Upper lobe of right lung (tissue), 1 donor: ENCODE data around the gene ADCK2. TPM values are rescaled to one million over a fixed set of nuclear protein-coding genes. Genes with fewer than 3 reads are reported as not detected.
A peak's percentile ranks its signal among the peaks of the same experiment; 100 is the strongest.
"Not testable (repeated sequence)": the region's sequence is repeated elsewhere in the genome, so short reads cannot be mapped to it uniquely, and the experiment has no call there.

Experiments
- ATAC-seq: fragments of 200-7000 bp; cut with Tn5 transposase; one replicate; pipeline ENCODE4 v1.9.1; 2020; ENCODE audit warnings: mild to moderate bottlenecking, moderate library complexity
- DNase-seq: peaks from one replicate; pipeline ENCODE4 v3.0.0-alpha.2; 2020
- H3K27ac ChIP-seq: fragments of 200-600 bp; one replicate; pipeline ENCODE4 v1.8.0; 2022
- H3K27me3 ChIP-seq: fragments of 200-600 bp; one replicate; pipeline ENCODE4 v1.8.0; 2022; ENCODE audit warnings: mild to moderate bottlenecking
- H3K36me3 ChIP-seq: fragments of 200-600 bp; one replicate; pipeline ENCODE4 v1.8.0; 2022
- H3K4me1 ChIP-seq: fragments of 200-600 bp; one replicate; pipeline ENCODE4 v1.8.0; 2022
- H3K4me3 ChIP-seq: fragments of 200-600 bp; one replicate; pipeline ENCODE4 v1.8.0; 2022; ENCODE audit warnings: mild to moderate bottlenecking
- H3K9me3 ChIP-seq: fragments of 200-600 bp; one replicate; pipeline ENCODE4 v1.8.0; 2022
- intact Hi-C: fragments of 100-400 bp; cut with DNase I; formaldehyde crosslinking; loops from one replicate; pipeline ENCODE4 v1.11.0; 2022
- total RNA-seq: library from RNA; stranded (reverse); fragmentation: NEBNext Ultra II Directional; extraction: Animal tissue kit (Norgen Biotek cat#: 25700); gene quantifications from one replicate; pipeline ENCODE4 v1.2.1, GENCODE V29; 2021
- TF ChIP-seq, protein P1 (sequence below): fragments of 200-600 bp; IDR thresholded peaks from one replicate; pipeline ENCODE4 v1.8.0; 2022; ENCODE audit warnings: antibody characterized with exemption
- donor health status: DM: no; HTN: yes; CAD: no; lungs with severe emphysema.

The ADCK2 gene
- total RNA-seq, 1 donor from 2014 or later = 18.2 TPM

DNA sequence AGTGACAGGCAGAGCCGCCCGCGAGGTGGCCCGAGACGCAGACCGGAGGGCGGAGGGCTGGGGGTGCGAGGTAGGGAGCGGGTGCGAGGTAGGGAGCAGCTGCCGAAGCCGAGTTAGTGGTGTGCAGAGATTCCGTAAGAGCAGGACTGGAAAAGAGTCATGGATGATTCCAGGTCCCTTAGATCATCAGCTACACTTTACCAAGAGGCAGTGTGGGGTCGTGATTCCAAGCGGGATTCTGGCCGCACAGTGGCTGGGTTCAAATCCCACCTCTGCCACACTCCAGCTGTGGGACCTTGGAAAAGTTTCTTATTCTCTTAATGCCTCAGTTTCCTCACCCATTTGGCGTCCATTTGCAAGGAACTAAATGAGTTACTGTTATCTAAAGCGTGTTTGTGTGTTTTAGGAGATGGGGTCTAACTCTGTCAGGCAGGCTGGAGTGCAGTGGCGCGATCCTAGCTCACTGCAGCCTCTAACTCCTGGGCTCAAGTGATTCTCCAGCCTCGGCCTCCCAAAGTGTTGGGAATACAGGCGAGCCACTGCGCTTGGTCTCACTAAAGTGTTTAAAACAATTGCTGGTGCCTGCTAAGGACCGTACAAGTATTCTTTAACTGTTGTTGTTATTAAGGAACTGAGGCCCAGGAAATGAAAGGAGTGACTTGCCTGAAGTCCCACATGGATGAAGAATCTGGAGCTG lies 24.9 kb downstream of the ADCK2 start:
- Histone ChIP-seq H3K36me3 (peaks cover under 1% of the 10 kb centered on the region), H3K27ac (peak overlapping the region; percentile 91), H3K27me3 (no peaks in the 10 kb centered on the region), H3K4me1 (peaks cover 16% of the 10 kb centered on the region), H3K9me3 (no peaks in the 10 kb centered on the region), H3K4me3 (peak overlapping the region; percentile 73)
- no peak for DNase-seq
- ATAC-seq = no peak
- intact Hi-C loops = no loop called here
- TF ChIP-seq, protein P1, sequence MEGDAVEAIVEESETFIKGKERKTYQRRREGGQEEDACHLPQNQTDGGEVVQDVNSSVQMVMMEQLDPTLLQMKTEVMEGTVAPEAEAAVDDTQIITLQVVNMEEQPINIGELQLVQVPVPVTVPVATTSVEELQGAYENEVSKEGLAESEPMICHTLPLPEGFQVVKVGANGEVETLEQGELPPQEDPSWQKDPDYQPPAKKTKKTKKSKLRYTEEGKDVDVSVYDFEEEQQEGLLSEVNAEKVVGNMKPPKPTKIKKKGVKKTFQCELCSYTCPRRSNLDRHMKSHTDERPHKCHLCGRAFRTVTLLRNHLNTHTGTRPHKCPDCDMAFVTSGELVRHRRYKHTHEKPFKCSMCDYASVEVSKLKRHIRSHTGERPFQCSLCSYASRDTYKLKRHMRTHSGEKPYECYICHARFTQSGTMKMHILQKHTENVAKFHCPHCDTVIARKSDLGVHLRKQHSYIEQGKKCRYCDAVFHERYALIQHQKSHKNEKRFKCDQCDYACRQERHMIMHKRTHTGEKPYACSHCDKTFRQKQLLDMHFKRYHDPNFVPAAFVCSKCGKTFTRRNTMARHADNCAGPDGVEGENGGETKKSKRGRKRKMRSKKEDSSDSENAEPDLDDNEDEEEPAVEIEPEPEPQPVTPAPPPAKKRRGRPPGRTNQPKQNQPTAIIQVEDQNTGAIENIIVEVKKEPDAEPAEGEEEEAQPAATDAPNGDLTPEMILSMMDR = no peak

DNA sequence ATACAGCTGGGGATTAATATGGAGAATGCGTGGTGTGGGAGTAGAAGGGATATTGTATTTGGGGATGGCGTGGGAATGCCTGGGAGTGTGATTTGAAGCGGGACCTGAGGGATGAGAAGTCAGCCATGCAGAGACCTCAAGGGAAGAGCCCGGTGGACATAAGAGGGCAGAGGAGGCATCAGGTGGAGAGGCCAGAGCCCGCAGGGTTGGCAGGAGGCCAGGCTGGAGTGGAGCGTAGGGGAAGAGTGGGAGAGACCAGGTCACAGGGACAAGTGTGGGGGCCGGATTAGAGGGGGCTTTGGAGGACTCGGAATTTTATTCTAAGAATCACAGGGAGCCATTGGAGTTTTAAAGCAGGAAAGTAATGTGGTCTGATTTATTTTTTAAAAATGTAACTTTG lies 25.7 kb downstream of the ADCK2 start:
- intact Hi-C loops = no loop called here
- TF ChIP-seq, protein P1 = no peak
- Histone ChIP-seq H3K4me1 (peaks cover 16% of the 10 kb centered on the region), H3K4me3 (no peak overlapping the region), H3K9me3 (no peaks in the 10 kb centered on the region), H3K36me3 (peaks cover 5% of the 10 kb centered on the region), H3K27ac (no peak overlapping the region), H3K27me3 (no peaks in the 10 kb centered on the region)
- no peak for ATAC-seq
- DNase-seq = no peak

DNA sequence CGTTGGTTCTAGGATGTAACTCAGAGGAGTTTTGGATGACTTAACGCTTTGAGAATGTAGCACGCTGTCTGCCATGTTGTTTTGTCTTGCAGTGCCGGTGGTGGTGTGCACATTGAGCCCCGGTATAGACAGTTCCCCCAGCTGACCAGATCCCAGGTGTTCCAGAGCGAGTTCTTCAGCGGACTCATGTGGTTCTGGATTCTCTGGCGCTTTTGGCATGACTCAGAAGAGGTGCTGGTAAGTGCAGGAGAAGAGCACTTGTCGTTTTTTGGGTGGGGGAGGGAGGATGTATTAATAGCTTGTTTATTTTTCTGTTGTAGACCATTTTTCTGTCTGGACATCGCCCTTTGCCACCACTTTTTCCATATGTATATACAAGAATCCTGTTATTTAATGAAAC lies 30.0 kb downstream of the ADCK2 start:
- TF ChIP-seq, protein P1 = no peak
- Histone ChIP-seq H3K4me3 (no peak overlapping the region), H3K27ac (no peak overlapping the region), H3K36me3 (peaks cover 35% of the 10 kb centered on the region), H3K4me1 (peaks cover 12% of the 10 kb centered on the region), H3K27me3 (no peaks in the 10 kb centered on the region), H3K9me3 (no peaks in the 10 kb centered on the region)
- peak; percentile 71 for ATAC-seq
- no peak for DNase-seq
- intact Hi-C loops = no loop called here

DNA sequence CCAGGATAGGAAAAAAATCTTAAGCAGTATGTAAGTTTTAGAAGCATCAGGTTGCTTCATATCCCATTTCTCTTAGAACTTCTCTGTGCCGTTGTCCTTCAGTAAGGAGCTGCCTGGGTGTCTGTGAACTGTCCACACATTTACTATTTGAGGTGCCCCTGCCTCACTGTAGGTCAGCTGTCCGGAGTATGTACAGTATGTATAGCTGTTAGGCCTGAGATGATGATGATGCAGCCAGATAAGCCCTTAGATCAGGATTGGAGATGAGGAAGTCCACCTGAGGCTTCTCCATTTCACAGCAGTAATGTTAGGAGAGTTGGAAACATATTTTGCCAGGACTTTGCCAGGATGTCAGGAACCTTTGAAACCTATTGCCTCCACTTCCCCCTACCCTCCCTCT lies 31.5 kb downstream of the ADCK2 start:
- H3K27me3 ChIP-seq = no peaks in the 10 kb centered on the region
- TF ChIP-seq, protein P1 = no peak
- DNase-seq (no peak), ATAC-seq (no peak)
- H3K27ac ChIP-seq = no peak overlapping the region
- no peaks in the 10 kb centered on the region for H3K9me3 ChIP-seq
- H3K4me1 ChIP-seq = peaks cover 4% of the 10 kb centered on the region
- intact Hi-C loops = no loop called here
- H3K36me3 ChIP-seq = peaks cover 35% of the 10 kb centered on the region
- no peak overlapping the region for H3K4me3 ChIP-seq

DNA sequence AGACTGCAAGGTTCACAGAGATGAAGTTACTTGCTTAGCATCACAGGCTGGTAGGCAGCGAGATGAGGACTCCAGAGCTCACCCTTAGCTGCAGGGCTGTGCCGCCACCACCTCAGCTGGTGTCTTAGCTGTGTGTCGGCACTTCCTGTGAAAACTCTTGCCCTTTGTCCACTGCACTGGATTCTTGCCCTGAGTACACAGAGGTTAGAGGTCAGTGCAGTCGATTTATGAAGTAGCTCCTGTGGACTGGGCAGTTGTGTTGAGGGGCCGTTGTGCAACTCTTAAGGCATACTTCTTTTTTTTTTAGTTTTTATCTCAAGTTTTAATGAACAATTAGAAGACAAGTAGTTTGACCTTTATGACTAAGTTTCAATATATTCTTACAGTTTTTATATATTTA lies 34.4 kb downstream of the ADCK2 start:
- DNase-seq (no peak), ATAC-seq (no peak)
- TF ChIP-seq, protein P1 = no peak
- Histone ChIP-seq H3K9me3 (no peaks in the 10 kb centered on the region), H3K36me3 (peaks cover 35% of the 10 kb centered on the region), H3K27ac (no peak overlapping the region), H3K4me3 (no peak overlapping the region), H3K27me3 (no peaks in the 10 kb centered on the region), H3K4me1 (no peaks in the 10 kb centered on the region)
- intact Hi-C loops = no loop called here

DNA sequence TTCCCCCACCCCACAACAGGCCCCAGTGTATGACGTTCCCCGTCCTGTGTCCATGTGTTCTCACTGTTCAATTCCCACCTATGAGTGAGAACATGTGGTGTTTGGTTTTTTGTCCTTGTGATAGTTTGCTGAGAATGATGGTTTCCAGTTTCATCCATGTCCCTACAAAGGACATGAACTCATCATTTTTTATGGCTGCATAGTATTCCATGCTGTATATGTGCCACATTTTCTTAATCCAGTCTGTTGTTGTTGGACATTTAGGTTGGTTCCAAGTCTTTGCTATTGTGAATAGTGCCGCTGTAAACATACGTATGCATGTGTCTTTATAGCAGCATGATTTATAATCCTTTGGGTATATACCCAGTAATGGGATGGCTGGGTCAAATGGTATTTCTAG lies 36.0 kb downstream of the ADCK2 start:
- H3K4me3 ChIP-seq, DNase-seq, H3K4me1 ChIP-seq, intact Hi-C loops, H3K9me3 ChIP-seq, H3K27me3 ChIP-seq, H3K27ac ChIP-seq, ATAC-seq: not testable (repeated sequence)
- H3K36me3 ChIP-seq = peaks cover 27% of the 10 kb centered on the region

DNA sequence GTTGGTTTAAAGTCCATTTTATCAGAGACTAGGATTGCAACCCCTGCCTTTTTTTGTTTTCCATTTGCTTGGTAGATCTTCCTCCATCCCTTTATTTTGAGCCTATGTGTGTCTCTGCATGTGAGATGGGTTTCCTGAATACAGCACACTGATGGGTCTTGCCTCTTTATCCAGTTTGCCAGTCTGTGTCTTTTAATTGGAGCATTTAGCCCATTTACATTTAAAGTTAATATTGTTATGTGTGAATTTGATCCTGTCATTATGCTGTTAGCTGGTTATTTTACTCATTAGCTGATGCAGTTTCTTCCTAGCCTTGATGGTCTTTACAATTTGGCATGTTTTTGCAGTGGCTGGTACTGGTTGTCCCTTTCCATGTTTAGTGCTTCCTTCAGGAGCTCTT lies 39.6 kb downstream of the ADCK2 start:
- H3K36me3 ChIP-seq, H3K4me3 ChIP-seq, intact Hi-C loops, H3K4me1 ChIP-seq, H3K27ac ChIP-seq, DNase-seq, H3K9me3 ChIP-seq, ATAC-seq, H3K27me3 ChIP-seq: not testable (repeated sequence)
